Gastroesophageal sphincter (tissue), 4 donors: ENCODE measurements around the gene CFAP77. TPM values are rescaled to one million over a fixed set of nuclear protein-coding genes. Genes with fewer than 3 reads are reported as not detected.

Source experiments
- ATAC-seq: fragments of 150-250 bp; one replicate; pipeline ENCODE4 v1.9.1; 2016; ENCODE audit warnings: mild to moderate bottlenecking, moderate library complexity
- H3K27ac ChIP-seq, 4 donors: fragments of 200-600 bp; sonication (generic) in 3 of 4; 1 replicate in 3 of 4; 2 replicates in 1 of 4; pipeline ENCODE4 v1.5.1; 2016 to 2019
- H3K27me3 ChIP-seq: fragments of 200-600 bp; sonication (generic); one replicate; pipeline ENCODE4 v1.5.1; 2019
- H3K36me3 ChIP-seq, 2 donors: fragments of 200-600 bp; sonication (generic); one replicate each; pipeline ENCODE4 v1.5.1; 2019; ENCODE audit warnings: control low read depth in 1 of 2
- H3K4me1 ChIP-seq, 3 donors: fragments of 200-600 bp; sonication (generic); 1 replicate in 2 of 3; 2 replicates in 1 of 3; pipeline ENCODE4 v1.5.1; 2016 to 2019; ENCODE audit warnings: control low read depth in 2 of 3
- H3K4me3 ChIP-seq, 2 donors: fragments of 200-600 bp; sonication (generic); one replicate each; pipeline ENCODE4 v1.5.1; 2019; ENCODE audit warnings: mild to moderate bottlenecking in 1 of 2, moderate library complexity in 1 of 2
- H3K9me3 ChIP-seq, 3 donors: fragments of 200-600 bp; sonication (generic); one replicate each; pipeline ENCODE4 v1.5.1; 2017 to 2019; ENCODE audit warnings: control low read depth in 2 of 3
- EP300 ChIP-seq: sonication (generic); formaldehyde crosslinking; IDR thresholded peaks from one replicate; pipeline ENCODE4 v1.6.1; 2017; ENCODE audit warnings: antibody characterized with exemption, mild to moderate bottlenecking
- POLR2A ChIP-seq, 2 donors: fragments of 450-650 bp; IDR thresholded peaks; one replicate each; pipeline ENCODE4 v1.6.1; 2017; ENCODE audit warnings: antibody characterized with exemption in 2 of 2, mild to moderate bottlenecking in 2 of 2, moderate library complexity in 1 of 2
- POLR2AphosphoS5 ChIP-seq: sonication (generic); formaldehyde crosslinking; IDR thresholded peaks from one replicate; pipeline ENCODE4 v1.6.1; 2017; ENCODE audit warnings: antibody characterized with exemption
- WGBS, 2 donors: methylation state at CpG; one replicate each; pipeline ENCODE4 v1.1.5; 2018; ENCODE audit warnings: low coverage in 1 of 2; 5-methylcytosine and 5-hydroxymethylcytosine counted together
- total RNA-seq, 4 donors: library from RNA; depleted of rRNA; stranded (reverse); fragments of >200 nt; gene quantifications; one replicate each; pipeline ENCODE4 v1.1.0, GENCODE V29; 2016
- TF ChIP-seq, protein P1 (sequence below), 4 experiments: fragments of 200-600 bp in 2 of 4; fragments of 450-650 bp in 2 of 4; sonication (generic) in 1 of 4; IDR thresholded peaks; one replicate each; pipeline ENCODE4 v1.5.1; 2017 to 2019; ENCODE audit warnings: antibody characterized with exemption in 4 of 4, mild to moderate bottlenecking in 2 of 4, moderate library complexity in 2 of 4

CFAP77 gene
- total RNA-seq, 4 donors from 2014 or later = not detected

DNA sequence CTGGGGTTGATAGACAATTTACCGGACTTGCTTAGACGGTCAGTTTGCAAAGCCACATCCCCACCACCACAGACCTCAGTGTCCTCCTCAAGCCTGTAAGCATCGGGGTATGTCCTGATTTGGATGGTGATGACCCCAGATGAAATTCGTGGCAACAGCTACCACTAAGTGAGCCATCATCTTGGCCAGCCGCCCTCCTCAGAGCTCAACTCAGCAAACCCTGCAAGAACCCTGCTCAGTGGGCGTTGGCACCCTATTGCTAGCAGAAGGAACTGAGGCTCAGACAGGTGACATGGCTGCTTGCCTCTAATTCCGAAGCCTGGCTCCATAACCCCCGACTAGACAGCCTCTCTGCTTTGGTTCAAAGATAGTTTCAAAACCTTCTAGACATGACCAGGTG lies 131.0 kb downstream of the CFAP77 start:
- Histone ChIP-seq H3K4me1 (peaks cover 0 to 10% (median 0%) of the 10 kb centered on the region in 3 donors), H3K4me3 (no peak overlapping the region), H3K36me3 (no peaks in the 10 kb centered on the region), H3K9me3 (peaks cover 0 to 10% (median 0%) of the 10 kb centered on the region in 3 donors), H3K27ac (no peak overlapping the region), H3K27me3 (peaks cover 57% of the 10 kb centered on the region)
- ATAC-seq = no peak
- TF ChIP-seq EP300 (no peak), POLR2AphosphoS5 (no peak), POLR2A (IDR thresholded peaks at IDR 0.05) (no peak)
- TF ChIP-seq, protein P1, sequence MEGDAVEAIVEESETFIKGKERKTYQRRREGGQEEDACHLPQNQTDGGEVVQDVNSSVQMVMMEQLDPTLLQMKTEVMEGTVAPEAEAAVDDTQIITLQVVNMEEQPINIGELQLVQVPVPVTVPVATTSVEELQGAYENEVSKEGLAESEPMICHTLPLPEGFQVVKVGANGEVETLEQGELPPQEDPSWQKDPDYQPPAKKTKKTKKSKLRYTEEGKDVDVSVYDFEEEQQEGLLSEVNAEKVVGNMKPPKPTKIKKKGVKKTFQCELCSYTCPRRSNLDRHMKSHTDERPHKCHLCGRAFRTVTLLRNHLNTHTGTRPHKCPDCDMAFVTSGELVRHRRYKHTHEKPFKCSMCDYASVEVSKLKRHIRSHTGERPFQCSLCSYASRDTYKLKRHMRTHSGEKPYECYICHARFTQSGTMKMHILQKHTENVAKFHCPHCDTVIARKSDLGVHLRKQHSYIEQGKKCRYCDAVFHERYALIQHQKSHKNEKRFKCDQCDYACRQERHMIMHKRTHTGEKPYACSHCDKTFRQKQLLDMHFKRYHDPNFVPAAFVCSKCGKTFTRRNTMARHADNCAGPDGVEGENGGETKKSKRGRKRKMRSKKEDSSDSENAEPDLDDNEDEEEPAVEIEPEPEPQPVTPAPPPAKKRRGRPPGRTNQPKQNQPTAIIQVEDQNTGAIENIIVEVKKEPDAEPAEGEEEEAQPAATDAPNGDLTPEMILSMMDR (IDR thresholded peaks at IDR 0.05) = no peak
- 60 to 70% methylated on average over 1 to 2 of the region's 8 CpGs for WGBS, 2 donors

DNA sequence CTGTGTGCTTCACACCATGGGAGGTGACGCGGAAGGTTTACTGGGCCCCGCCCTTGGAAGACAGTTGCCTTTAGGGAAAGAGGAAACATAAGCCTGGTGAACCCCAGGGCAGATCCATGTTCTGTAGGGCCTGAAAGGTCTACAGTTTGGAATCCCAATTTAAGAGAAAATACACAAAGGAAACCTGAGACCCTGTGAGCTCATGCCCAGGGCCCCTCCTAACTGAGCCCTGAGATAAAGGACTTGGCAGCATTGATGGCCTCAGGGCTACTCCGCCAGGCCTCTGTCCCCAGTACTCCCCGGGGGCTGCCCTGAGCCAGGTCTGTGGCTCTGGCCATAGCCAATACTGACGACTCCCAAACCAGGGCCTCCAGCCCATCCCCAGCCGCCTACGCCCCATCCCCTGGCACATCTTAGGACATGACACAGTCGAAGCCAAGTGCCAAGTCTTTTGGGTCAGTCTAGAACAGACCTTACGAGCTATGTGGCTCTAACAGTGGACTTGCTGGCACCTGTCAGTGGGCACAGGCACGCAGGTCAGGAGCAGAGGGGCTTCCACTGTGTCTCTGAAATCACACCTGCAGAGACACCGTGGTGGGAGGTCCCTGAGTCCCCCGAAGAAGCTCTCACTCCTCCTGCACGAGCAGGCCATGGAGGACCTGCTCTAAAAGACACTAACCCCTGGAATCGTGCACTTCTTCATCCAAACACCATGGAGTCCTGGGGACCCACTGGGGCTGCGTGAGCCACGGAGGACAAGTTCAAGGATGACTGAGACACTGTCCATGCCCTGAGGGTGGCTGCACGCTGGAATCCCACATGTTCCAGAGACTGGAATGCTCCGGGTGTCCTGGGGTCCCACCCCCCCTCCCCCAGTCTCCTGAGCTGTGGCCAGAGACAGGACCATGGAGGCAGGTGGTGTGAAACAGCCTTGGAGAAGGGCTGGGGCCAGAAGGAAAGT lies 132.1 kb downstream of the CFAP77 start:
- no peak overlapping the region for H3K4me3 ChIP-seq
- ATAC-seq = no peak
- WGBS, 2 donors = 90 to 100% methylated on average over 3 to 4 of the region's 19 CpGs
- no peaks in the 10 kb centered on the region for H3K36me3 ChIP-seq
- peaks cover 57% of the 10 kb centered on the region for H3K27me3 ChIP-seq
- peaks cover 0 to 18% (median 0%) of the 10 kb centered on the region in 3 donors for H3K4me1 ChIP-seq
- TF ChIP-seq POLR2AphosphoS5 (no peak), POLR2A (IDR thresholded peaks at IDR 0.05) (no peak), EP300 (no peak)
- TF ChIP-seq, protein P1 (IDR thresholded peaks at IDR 0.05) = no peak
- no peak overlapping the region for H3K27ac ChIP-seq
- no peaks in the 10 kb centered on the region for H3K9me3 ChIP-seq

DNA sequence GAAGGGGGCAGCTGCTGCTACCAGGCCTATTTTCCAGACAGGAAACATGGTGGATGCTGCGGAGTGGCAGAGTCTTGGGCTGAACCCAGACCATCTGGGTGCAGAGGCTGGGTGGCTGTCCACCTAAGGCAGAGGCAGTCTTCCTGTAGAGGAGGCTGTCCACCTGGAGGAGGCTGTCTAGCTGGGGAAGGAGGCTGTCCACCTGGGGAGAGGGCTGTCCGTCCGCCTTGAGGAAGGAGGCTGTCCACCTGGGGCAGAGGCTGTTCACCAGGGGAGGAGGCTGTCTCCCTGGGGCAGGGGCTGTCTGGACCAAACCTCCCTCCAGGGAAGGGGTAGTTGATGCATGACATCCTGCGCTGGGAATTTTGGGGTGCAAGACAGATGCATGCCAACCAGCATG lies 133.2 kb downstream of the CFAP77 start:
- no peak for ATAC-seq
- Histone ChIP-seq H3K4me1 (peaks cover 0 to 18% (median 0%) of the 10 kb centered on the region in 3 donors), H3K27me3 (peaks cover 63% of the 10 kb centered on the region), H3K36me3 (no peaks in the 10 kb centered on the region), H3K27ac (no peak overlapping the region), H3K4me3 (no peak overlapping the region), H3K9me3 (no peaks in the 10 kb centered on the region)
- WGBS, 2 donors = no CpG with 5 or more reads among the region's 4 CpGs
- TF ChIP-seq EP300 (no peak), POLR2AphosphoS5 (no peak), POLR2A (IDR thresholded peaks at IDR 0.05) (no peak)
- TF ChIP-seq, protein P1 (IDR thresholded peaks at IDR 0.05) = no peak

DNA sequence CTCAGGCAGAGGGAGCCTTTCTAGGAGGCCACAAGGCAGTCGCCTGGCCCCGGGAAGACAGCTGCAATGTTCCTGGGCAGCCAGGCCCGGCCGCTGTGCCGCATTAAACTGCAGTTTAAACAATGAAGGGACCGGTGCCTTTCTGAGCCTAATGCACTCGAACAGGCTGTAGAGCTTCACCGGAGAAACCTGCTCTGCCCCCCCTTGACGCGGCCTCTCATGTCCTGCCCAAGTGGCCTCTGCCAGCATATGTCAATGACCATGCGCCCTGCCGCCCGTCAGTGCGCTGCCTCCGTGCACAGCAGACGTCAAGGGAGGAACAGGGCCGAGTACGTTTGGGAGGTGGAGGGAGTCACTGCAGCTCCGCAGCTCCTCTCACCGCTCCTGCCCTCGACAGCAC lies 133.9 kb downstream of the CFAP77 start:
- peaks cover 0 to 18% (median 0%) of the 10 kb centered on the region in 3 donors for H3K4me1 ChIP-seq
- no peaks in the 10 kb centered on the region for H3K36me3 ChIP-seq
- TF ChIP-seq POLR2AphosphoS5 (no peak), POLR2A (IDR thresholded peaks at IDR 0.05) (no peak), EP300 (no peak)
- TF ChIP-seq, protein P1 (IDR thresholded peaks at IDR 0.05) = no peak
- H3K27ac ChIP-seq = no peak overlapping the region
- WGBS, 2 donors = 58 to 79% methylated on average over 5 of the region's 21 CpGs
- no peak for ATAC-seq
- H3K4me3 ChIP-seq = no peak overlapping the region
- no peaks in the 10 kb centered on the region for H3K9me3 ChIP-seq
- H3K27me3 ChIP-seq = peaks cover 66% of the 10 kb centered on the region

DNA sequence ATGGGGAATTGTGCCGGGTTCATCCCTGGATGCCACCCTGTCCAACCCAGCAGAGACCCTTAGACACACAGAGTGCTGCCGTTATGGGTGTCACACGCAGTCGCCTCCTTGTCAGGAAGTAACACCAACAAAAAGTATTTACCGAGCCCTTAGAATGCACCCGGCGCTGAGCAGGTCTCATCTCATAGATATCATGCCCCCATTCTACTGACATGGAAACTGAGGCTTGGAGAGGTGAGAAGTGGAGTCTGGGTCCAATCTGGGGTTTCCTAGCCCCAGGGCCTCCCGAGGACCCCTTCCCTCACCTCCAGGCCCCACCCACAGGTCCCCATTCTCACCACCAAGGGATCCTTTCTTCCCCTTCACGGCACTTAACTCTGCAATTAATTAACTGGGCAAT lies 135.6 kb downstream of the CFAP77 start:
- H3K36me3 ChIP-seq = no peaks in the 10 kb centered on the region
- H3K4me3 ChIP-seq = no peak overlapping the region
- TF ChIP-seq, protein P1 (IDR thresholded peaks at IDR 0.05) = no peak
- TF ChIP-seq EP300 (no peak), POLR2A (IDR thresholded peaks at IDR 0.05) (no peak), POLR2AphosphoS5 (no peak)
- H3K27me3 ChIP-seq = peaks cover 76% of the 10 kb centered on the region
- H3K27ac ChIP-seq = no peak overlapping the region
- no peaks in the 10 kb centered on the region for H3K9me3 ChIP-seq
- peaks cover 0 to 10% (median 0%) of the 10 kb centered on the region in 3 donors for H3K4me1 ChIP-seq
- ATAC-seq = no peak
- 62 to 70% methylated on average over 5 to 6 of the region's 9 CpGs for WGBS, 2 donors
